Islet precursor cell (in vitro differentiated cells): ENCODE measurements around the gene CCNDBP1.
A peak's percentile ranks its signal among the peaks of the same experiment; 100 is the strongest.
"Not testable (repeated sequence)": the region's sequence is repeated elsewhere in the genome, so short reads cannot be mapped to it uniquely, and the experiment has no call there.

Source experiments
- DNase-seq: peaks from one replicate; pipeline ENCODE4 v3.0.0-alpha.2; 2018

Gene CCNDBP1

DNA sequence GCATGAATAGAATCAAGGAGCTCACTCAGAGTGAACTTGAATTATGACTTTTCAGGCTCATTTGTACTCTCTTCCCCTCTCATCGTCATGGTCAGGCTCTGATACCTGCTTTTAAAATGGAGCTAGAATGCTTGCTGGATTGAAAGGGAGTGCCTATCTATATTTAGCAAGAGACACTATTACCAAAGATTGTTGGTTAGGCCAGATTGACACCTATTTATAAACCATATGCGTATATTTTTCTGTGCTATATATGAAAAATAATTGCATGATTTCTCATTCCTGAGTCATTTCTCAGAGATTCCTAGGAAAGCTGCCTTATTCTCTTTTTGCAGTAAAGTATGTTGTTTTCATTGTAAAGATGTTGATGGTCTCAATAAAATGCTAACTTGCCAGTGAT lies 9.6 kb downstream of the CCNDBP1 start:
- no peak for DNase-seq

DNA sequence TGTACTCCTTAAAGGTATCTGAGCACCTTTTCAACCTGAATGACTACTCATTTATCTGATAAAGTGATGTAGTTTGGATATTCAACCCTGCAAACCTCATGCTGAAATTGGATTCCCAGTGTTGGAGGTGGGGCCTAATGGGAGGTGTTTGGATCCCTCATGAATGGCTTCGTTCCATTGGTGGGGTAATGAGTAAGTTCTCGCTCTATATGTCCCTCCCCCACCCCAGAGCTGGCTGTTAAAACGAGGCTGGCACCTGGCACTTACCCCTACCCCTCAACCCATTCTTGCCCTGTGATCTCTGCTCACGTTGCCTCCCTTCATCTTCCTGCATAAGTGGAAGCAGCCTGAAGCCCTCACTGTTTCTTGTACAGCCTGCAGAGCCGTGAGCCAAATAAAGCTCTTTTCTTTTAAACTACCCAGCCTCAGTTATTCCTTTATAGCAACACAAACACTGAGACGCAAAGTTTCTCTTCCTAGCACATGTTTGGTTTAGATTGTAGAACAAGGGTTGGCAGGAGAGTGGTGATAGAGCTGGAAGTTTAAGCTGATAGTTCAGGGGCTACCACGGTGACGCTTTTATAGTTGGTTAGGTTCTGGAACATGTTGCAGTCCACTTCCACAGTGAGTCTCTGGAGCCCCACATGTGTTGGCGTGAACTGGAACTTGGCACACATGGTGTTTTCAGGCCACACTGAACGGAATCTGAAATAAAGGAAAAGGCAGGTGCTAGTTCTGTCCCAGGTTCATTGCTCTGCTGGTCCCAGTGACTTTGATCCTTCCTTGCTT lies 11.8 kb downstream of the CCNDBP1 start:
- no peak for DNase-seq

DNA sequence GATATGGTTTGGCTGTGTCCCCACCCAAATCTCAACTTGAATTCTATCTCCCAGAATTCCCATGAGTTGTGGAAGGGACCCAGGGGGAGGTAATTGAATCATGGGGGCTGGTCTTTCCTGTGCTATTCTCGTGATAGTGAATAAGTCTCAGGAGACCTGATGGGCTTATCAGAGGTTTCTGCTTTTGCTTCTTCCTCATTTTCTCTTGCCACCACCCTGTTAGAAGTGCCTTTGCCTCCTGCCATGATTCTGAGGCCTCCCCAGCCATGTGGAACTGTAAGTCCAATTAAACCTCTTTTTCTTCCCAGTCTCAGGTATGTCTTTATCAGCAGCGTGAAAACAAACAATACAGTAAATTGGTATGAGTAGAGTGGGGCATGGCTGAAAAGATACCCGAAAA lies 12.6 kb downstream of the CCNDBP1 start:
- DNase-seq: not testable (repeated sequence)

DNA sequence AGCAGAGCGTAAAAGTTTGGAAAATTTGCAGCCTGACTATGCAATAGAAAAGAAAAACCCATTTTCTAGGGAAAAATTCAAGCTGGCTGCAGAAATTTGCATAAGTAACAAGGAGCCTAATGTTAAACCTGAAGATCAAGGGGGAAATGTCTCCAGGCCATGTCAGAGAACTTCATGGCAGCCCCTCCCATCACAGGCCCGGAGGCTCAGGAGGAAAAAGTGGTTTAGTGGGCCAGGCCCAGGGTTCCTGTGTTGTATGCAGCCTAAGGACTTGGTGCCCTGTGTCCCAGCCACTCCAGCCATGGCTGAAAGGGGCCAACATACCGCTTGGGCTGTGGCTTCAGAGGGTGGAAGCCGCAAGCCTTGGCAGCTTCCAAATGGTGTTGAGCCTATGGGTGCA lies 13.4 kb downstream of the CCNDBP1 start:
- DNase-seq: not testable (repeated sequence)

DNA sequence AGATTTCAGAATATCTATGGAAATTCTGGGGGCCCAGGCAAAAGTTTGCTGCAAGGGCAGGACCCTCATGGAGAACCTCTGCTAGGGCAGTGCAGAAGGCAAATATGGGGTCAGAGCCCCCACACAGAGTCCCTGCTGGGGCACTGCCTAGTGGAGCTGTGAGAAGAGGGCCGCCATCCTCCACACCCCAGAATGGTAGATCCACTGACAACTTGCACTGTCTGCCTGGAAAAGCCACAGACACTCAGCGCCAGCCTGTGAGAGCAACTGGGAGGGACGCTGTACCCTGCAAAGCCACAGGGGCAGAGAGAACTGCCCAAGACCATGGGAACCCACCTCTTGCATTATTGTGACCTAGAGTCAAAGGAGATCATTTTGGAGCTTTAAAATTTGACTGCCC lies 13.8 kb downstream of the CCNDBP1 start:
- DNase-seq: no peak

DNA sequence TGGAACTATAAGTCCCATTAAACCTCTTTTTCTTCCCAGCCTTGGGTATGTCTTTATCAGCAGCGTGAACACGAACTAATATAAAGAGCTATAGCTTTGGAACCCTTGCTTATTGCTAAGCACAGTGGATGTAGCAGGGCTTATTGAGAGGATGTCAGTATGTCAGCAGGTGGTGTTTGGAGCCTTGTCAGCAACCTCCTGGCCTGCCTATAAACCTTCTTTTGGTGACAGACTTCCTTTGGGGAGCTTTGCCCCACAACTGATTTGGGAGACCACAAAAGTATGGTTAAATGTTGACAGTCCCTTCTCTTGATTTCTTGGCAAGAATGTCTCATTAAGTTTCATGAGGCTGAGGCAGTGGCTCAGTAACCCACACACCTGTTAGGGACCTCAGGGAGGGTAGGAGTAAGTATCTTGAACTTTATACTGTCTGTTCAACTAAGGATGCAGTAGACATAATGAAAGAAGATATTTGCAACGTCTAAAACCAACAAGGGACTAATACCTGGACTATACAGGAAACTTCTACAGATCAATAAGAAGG lies 14.8 kb downstream of the CCNDBP1 start:
- no peak for DNase-seq

DNA sequence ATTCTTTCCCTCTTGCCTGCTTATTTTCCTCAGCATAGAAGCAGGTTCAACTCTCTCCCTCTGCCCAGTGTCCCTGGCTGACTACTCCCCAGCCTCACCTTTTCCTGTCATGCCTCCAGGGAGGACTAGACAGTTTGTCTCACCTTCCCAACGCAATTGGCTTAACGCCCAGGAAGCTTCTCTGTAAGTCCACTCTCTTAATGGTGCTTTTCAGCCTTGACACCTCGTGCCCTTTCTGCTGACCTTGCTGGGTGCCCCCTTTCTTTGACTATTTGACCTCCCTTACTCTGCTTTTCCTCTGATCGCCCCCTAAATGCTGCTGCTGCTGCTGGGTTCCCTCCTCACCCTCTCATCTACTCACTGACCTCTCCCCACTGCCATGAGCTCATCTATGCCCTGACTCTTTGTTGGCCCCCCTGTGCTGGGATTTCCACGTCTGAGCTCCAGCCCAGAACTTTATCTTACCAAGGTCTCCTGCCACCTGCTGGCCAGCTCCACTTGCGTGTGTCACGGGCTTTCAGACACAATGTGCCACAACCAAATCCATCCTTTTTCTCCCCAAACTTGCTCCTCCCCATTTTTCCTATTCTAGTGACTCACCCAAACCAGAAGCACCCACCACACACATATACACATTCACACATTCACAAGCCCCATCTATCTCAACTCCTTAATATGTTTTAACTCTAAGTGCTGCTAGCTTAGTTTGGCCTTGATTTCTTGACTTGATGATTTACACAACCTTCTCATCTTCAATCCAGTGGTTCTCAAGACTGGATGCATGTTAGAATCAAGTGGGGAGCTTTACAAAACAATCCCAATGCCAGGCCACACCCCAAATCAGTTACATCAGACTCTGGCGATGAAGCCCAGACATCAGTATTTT lies 19.1 kb downstream of the CCNDBP1 start:
- peak; percentile 77 for DNase-seq

DNA sequence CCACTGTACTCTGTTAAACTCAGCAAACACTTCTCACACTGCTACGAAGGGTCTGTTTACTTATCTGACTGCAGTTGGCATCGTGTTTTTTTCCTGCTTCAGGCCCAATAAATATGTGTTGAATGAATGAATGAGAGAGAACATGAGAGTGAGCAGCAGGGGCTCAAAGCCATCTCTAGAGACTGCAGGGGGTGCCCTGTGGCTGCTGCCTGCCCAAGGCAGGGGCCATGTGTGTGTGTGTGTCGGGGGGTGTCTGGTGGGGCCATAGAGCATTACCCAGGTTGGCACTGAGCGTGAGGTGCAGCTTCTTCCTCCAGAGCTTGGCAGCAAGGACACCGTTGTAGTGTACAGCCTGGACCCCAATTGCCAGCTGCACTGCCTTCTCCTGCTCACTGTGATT lies 20.9 kb downstream of the CCNDBP1 start:
- DNase-seq: no peak

DNA sequence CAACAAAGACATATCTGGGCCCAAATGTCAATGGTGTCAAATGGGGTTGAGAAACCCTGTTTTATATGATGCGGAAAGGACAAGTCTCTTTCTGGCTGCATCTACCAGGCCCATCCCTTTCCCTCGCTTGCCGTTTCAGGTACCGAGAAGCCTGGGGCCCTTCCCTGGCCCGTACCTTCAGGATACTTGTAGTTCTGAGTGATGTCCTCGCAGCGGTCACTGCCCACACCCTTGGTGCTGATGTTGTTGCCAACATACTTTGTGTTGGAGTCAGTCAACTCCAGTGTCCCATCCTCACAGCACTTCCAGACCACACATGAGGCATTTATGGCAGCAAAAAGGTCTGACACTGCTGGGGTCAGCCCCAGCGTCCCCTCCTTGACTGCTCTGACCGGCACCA lies 21.8 kb downstream of the CCNDBP1 start:
- peak; percentile 32 for DNase-seq

DNA sequence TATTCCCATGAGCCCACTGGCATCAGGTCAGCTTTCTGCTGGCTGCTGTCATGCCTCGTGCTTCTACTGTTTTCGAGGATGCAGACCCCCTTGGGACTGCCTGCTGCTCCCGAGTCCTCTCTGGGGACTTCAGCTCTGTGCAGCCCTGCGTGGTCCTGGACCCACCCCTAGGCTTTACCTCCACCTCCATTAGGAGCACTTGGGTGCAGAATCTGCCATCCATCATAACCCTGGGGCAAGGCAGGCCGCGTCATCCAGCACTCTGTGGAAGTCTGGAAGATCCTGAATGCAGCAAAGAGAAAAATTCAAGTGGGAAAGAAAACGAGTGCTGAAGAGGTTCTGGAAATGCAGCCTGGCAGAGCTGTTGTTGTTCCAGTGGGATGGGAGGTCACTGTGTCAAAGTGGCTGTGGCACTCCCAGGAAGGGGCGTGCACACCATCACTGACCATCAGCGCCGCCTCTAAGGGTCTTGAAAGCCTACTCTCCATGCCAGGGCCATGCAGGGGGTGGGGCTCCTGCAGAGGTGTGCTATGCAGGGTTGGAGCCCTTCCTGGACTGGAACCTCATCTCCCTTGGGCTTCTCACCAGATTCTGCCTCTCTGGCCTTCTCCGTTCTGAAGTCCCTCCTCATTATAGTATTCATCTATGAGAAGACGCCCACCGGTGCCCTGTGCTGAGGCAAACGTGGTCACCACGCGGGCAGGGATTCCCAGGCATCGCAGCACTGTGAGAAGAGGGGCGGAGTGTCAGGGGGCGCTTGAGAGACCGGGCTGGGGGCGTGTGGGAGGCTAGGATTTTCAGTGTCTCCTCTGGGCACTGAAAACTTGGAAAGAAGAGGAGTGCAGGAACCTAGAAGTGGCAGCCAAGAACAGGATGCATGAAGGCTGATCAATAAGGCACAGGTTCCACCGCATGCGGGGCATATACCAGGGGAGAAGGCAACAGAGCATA lies 23.1 kb downstream of the CCNDBP1 start:
- DNase-seq: peak; percentile 45

DNA sequence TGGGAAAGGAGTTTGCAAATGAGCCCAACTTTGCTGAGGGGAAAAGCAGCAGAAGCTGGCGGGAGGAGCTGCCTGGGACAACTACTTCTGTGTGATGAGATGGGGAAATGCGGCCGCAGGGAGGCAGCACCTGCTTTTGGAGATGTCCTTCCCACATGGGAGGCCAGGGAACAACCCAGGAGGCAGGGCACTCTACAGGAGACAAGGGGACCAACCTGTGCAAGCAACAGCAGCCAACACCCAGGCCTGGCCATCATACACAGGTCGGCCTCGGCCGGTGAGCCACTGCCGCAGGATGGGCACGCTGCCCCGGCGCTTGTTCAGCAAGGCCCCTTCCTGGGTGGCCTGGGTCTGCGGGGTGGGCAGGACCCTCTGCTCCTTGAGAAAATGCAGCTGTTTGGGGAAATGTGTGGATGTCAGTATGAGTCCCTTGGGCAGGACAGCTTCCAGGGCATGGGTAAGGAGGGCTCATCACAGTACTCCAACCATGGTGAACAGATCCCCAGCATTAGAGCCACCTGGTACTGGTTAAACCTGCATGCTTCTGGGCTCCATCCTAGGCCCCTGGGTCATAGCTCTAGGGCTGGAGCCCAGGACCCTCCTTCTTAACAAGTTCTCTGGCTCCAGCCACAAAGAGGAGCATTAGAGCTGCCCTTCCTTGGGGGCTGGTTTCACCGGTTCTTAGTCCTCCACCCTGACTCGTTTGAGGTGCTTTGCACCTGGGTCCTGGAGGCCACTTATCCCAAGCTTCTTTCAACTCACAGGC lies 24.0 kb downstream of the CCNDBP1 start:
- DNase-seq: peak; percentile 77

DNA sequence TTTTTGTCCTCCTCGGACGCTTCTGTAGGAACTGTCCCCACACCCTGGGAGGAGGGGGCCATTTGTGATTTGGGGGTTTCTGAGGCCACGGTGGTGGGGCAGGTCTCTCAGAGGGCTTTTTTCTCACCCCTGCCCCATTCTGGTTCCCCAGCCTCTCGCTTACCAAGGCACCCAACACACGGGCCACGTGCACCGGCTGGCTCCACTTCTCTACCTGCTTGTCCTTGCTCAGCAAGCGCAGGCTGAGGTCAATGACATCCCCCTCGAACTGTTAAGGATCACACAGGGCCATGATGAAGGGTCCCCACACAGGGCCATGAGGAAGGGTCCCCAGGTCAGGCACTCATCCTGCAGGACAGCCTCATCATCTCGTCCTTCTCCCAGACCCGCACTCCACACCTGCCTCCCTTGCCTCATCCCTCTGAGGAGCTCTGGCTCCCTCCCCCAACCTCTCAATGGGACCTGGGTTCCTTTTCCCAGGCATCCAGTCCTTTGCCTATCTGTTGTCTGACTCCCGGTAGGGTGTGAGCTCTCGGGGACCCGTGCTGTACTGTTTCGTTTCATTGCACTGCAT lies 25.1 kb downstream of the CCNDBP1 start:
- DNase-seq: peak; percentile 37

DNA sequence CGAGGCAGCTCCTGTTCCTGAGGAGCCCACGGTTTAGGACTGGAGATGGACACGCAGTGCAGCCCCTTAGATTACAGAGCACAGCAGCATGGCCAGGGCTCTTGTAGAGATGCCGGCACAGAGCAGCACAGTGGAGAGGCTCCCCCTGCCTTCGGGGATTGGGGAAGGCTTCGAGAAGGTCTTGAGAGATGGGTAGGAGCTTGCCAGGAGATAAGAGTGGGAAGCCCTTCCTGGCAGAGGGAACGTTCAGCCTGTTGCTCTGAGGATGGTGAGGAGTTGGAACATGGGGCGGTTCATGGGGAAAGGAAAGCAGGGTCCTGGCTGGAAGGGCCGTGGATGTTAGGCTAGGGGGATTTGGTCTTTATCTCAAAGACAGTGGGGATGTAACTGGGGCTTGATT lies 25.6 kb downstream of the CCNDBP1 start:
- DNase-seq: no peak

DNA sequence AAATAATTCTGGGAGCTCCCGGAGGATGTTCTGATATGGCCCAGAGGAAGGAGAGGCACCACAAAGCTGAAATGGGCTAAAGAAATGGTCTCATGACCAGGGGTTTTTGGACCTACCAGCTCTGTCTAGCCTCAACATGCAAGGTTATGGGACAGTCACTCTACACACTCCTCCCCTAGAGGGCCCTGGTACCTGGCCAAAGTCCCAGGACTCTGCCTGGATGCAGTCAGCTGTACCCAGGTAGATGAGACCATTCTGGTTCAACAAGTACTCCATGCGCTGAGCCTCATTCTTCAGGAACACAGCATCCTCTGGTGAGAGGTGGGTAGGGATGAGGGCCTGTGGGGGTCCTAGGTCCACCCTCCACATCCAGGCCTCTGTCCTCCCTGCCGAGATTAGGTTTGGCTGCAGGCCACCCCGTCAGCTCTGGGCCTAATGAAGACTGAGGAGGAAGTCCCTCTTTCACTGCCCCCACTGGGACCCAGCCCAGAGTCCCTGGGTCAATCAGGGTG lies 26.1 kb downstream of the CCNDBP1 start:
- DNase-seq: peak; percentile 25

DNA sequence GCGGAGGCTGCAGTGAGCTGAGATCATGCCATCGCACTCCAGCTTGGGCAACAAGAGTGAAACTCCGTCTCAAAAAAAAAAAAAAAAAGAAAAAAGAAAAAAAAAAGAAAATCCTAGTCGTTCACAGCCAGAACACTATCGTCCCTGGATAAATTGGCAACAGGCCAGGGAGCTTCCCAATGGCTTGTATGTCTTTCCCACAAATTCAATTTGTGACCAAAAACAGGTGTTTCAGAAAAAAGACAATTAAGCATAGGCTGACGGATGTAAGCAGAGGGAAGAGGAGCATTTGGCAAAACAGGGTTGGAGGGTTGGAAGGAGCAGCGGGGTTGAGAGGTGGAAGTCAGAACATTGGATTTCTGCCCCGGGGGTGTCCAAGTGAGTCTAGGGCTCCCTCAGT lies 27.1 kb downstream of the CCNDBP1 start:
- no peak for DNase-seq

DNA sequence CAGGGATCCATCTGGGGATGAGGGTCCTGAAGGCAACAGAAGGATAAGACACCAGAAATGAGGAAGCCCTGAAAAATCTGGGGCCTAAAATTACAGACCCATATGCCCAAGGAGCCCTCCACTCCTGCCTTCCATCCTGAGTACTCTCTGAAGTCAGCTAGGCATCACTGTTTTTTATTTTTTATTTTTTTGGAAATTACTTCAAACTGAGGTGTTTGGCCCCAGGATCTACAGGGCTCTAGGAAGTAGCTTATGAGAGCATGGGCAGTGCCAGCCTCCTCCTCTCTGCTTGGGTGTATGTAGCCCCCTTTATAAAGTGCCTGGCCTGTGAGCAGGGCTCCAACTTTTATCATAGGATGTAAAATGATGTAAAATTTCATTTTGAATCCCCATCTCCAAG lies 27.7 kb downstream of the CCNDBP1 start:
- DNase-seq: no peak

DNA sequence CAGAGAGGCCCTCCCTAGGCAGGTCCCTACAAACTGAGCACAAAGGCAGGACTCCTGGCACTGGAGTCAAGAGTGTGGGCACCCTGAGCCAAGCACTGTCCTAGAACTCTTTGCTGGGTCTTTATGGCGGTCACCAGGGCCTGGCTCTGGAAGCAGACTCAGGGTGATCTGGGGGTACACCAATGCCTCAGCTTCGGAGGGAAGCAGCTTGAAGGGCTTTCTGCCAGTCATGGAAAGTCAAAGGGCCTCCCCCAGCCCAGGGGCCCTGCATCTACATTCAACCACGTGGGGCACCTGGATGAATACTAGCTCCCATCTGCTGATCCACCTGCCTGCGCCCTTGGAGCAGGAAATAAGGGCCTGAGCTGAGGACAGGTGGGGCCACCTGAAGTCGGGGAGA lies 28.3 kb downstream of the CCNDBP1 start:
- peak; percentile 36 for DNase-seq

DNA sequence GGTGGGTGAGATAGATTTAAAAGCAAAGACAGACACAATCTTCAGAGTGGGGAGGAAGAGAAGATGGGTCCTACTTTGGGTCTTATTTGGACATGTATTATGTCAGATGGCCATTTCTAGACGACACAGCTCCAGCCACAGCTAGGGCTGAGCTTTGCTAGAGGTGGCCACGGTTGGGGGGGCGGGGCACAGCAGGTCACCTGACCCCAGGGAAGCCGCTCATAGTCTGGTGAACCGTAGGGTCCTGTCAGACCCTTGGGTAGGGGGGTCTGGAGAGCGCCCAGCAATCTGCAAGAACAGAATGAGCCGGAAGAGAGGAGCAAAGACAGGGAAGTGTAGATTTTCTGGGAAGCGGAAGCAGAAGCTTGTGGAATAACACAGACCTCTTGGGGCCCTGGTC lies 29.0 kb downstream of the CCNDBP1 start:
- peak; percentile 38 for DNase-seq

DNA sequence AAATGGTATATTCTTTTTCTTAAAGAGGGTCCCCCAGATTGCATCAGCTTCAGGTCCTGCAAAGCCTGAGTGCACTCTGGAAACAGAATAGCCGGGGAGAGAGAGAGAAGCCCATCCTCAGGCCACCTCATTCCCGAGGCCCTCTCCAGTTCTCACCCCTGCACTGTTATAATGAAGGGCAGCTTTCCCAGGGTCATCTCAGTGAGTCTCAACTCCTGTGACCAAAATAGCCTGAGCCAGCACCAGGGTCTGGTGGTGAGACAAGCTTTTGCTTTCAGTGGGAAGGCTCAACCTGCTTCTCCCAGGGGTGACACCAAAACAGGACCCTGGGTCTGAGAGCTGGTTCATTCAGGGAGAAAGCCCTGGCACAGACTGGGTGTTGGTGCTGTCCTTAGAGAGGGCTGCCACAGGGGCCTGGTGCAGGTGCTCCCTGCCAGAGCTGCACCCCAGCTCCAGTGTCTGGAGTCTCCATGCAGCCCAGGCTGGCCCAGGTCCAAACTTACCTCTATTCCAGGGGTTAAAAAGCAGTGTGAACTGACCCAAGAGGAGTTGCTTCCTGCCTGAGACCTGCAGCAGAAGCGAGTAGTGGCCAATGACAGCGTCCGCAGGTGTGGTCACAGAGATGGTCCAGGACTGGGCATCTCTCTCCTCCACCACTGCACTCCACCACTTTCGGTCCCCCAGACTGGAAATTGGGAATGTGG lies 29.5 kb downstream of the CCNDBP1 start:
- DNase-seq: peak; percentile 24

DNA sequence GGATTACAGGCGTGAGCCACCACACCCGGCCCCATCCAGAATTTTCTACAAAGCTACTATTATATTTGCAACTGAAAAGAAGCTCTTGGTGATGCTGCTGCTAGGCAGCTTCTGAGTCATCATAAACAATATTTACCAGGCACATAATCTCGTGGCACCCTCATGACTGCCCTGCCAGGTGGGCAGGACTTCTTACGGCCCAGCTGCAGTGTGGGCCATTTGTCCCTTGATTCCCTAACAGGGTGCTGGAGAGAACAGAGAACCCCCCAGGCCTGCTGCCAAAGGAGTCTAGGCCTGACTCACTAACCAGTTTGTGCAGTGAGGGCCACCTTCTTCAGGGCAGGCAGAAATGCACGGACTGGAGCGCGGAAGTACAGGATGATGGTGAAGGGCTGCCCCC lies 30.8 kb downstream of the CCNDBP1 start:
- peak; percentile 43 for DNase-seq
